ENCODE results near the gene MTA1.

GRCh38 chr14:105479431-105480158 is 60.0 kb downstream of the MTA1 start:
- TF ChIP-seq CTCF (IDR thresholded peaks at IDR 0.05; ENCODE audit: insufficient read depth, low read length, poor library complexity, severe bottlenecking) (no peak), EZH2phosphoT487 (conservative IDR thresholded peaks at IDR 0.05; ENCODE audit: low read length) (no peak)

All from SU-DHL-6 (cell line).